Daoy (cell line): ENCODE data around the gene SNRPE. TPM values are rescaled to one million over a fixed set of nuclear protein-coding genes. Genes with fewer than 3 reads are reported as not detected.
"Not testable (repeated sequence)": the region's sequence is repeated elsewhere in the genome, so short reads cannot be mapped to it uniquely, and the experiment has no call there.

ENCODE experiments used
- DNase-seq: peaks from one replicate; pipeline ENCODE4 v3.0.0-alpha.2; 2015; ENCODE audit warnings: low read depth
- total RNA-seq: library from RNA; depleted of rRNA; stranded (reverse); fragments of >200 nt; shearing (Covaris generic); gene quantifications from 2 replicates; pipeline ENCODE4 v1.2.3, GENCODE V29; 2014; rRNA removed

The SNRPE gene
- 220 and 238 TPM in 2 replicates for total RNA-seq

GRCh38 chr1:203861379-203862184, at the start of gene SNRPE:
TSS of gene SNRPE (plus strand) at chr1:203861599. CDS start at chr1:203861660, 61 bp downstream.
- peak; percentile 99 for DNase-seq

- no peak for DNase-seq
These were observed 47.6 kb upstream of the SNRPE start for GRCh38 chr1:203813581-203814341.

- DNase-seq, result no peak
These were observed 43.0 kb upstream of the SNRPE start for GRCh38 chr1:203818399-203818798.

- no peak for DNase-seq
These were observed 38.1 kb upstream of the SNRPE start for GRCh38 chr1:203823306-203823705.

GRCh38 chr1:203826175-203826574, 35.2 kb upstream of the SNRPE start:
- no peak for DNase-seq

- no peak for DNase-seq
These were observed 33.4 kb upstream of the SNRPE start for GRCh38 chr1:203828002-203828401.

- DNase-seq, result no peak
These were observed 32.9 kb upstream of the SNRPE start for GRCh38 chr1:203828503-203828902.

- DNase-seq, result not testable (repeated sequence)
These were observed 32.2 kb upstream of the SNRPE start for GRCh38 chr1:203829247-203829646.

GRCh38 chr1:203835476-203835875, 25.9 kb upstream of the SNRPE start:
- no peak for DNase-seq

- no peak for DNase-seq
These were observed 22.3 kb upstream of the SNRPE start for GRCh38 chr1:203839081-203839480.

- no peak for DNase-seq
These were observed 21.1 kb upstream of the SNRPE start for GRCh38 chr1:203840208-203840808.

GRCh38 chr1:203842559-203842876, 18.9 kb upstream of the SNRPE start:
- no peak for DNase-seq

GRCh38 chr1:203843435-203843834, 18.0 kb upstream of the SNRPE start:
- DNase-seq, result no peak

- DNase-seq, result not testable (repeated sequence)
These were observed 8.3 kb upstream of the SNRPE start for GRCh38 chr1:203853112-203853511.

- DNase-seq, result peak; percentile 42
These were observed 3.3 kb upstream of the SNRPE start for GRCh38 chr1:203858055-203858454.

- no peak for DNase-seq
These were observed 2.4 kb upstream of the SNRPE start for GRCh38 chr1:203858975-203859374.

GRCh38 chr1:203860396-203861025, 888 bp upstream of the SNRPE start:
- peak; percentile 53 for DNase-seq

- DNase-seq, result no peak
These were observed 6.4 kb downstream of the SNRPE start for GRCh38 chr1:203867802-203868201.

- DNase-seq, result no peak
These were observed 8.8 kb downstream of the SNRPE start for GRCh38 chr1:203870245-203870644.

- peak; percentile 51 for DNase-seq
These were observed 9.9 kb downstream of the SNRPE start for GRCh38 chr1:203871114-203871880.

GRCh38 chr1:203873094-203873493, 11.7 kb downstream of the SNRPE start:
- no peak for DNase-seq
